WTC11 (cell line): ENCODE measurements around the gene MVP. TPM values are rescaled to one million over a fixed set of nuclear protein-coding genes. Genes with fewer than 3 reads are reported as not detected.

Experiments used
- CBFB ChIP-seq: sonication (generic); formaldehyde crosslinking; IDR thresholded peaks from 2 replicates; pipeline ENCODE4 v1.8.1; 2022; ENCODE audit warnings: mild to moderate bottlenecking, low read depth, missing genetic modification reagents
- CREM ChIP-seq: sonication (generic); formaldehyde crosslinking; IDR thresholded peaks from 2 replicates; pipeline ENCODE4 v1.8.1; 2022; ENCODE audit warnings: mild to moderate bottlenecking, missing genetic modification reagents, moderate library complexity
- FOXK1 ChIP-seq: sonication (generic); formaldehyde crosslinking; IDR thresholded peaks from 2 replicates; pipeline ENCODE4 v1.8.0; 2022; ENCODE audit warnings: mild to moderate bottlenecking, moderate library complexity, missing genetic modification reagents
- FOXP1 ChIP-seq: sonication (generic); formaldehyde crosslinking; IDR thresholded peaks from 2 replicates; pipeline ENCODE4 v1.8.0; 2022; ENCODE audit warnings: missing genetic modification reagents, mild to moderate bottlenecking, moderate library complexity, borderline replicate concordance
- IRF1 ChIP-seq: sonication (generic); formaldehyde crosslinking; IDR thresholded peaks from 2 replicates; pipeline ENCODE4 v1.8.0; 2023; ENCODE audit warnings: missing genetic modification reagents
- IRF2 ChIP-seq: sonication (generic); formaldehyde crosslinking; IDR thresholded peaks from 2 replicates; pipeline ENCODE4 v1.8.0; 2022; ENCODE audit warnings: low read depth, missing genetic modification reagents, borderline replicate concordance
- KAT7 ChIP-seq: sonication (generic); formaldehyde crosslinking; IDR thresholded peaks from 2 replicates; pipeline ENCODE4 v1.8.1; 2023; ENCODE audit warnings: missing genetic modification reagents, mild to moderate bottlenecking, borderline replicate concordance
- NR3C1 ChIP-seq: sonication (generic); formaldehyde crosslinking; conservative IDR thresholded peaks from 2 replicates; pipeline ENCODE4 v1.8.1; 2023; ENCODE audit warnings: low read depth, mild to moderate bottlenecking, missing genetic modification reagents
- RELA ChIP-seq: sonication (generic); formaldehyde crosslinking; IDR thresholded peaks from 2 replicates; pipeline ENCODE4 v1.8.1; 2022; ENCODE audit warnings: missing genetic modification reagents, mild to moderate bottlenecking, borderline replicate concordance
- SOX15 ChIP-seq: fragments of 250-450 bp; sonication (Bioruptor Pico); IDR thresholded peaks from 2 replicates; pipeline ENCODE4 v1.9.0; 2021; ENCODE audit warnings: mild to moderate bottlenecking
- STAT6 ChIP-seq: sonication (generic); formaldehyde crosslinking; conservative IDR thresholded peaks from 2 replicates; pipeline ENCODE4 v1.8.1; 2023; ENCODE audit warnings: mild to moderate bottlenecking, low read depth, missing genetic modification reagents, moderate library complexity
- TCF7 ChIP-seq: sonication (generic); formaldehyde crosslinking; IDR thresholded peaks from 2 replicates; pipeline ENCODE4 v1.8.0; 2022; ENCODE audit warnings: mild to moderate bottlenecking, low read depth, missing genetic modification reagents, moderate library complexity
- TEAD1 ChIP-seq: sonication (generic); formaldehyde crosslinking; IDR thresholded peaks from 2 replicates; pipeline ENCODE4 v1.8.0; 2022; ENCODE audit warnings: mild to moderate bottlenecking, missing genetic modification reagents
- TP53 ChIP-seq: sonication (generic); formaldehyde crosslinking; IDR thresholded peaks from 2 replicates; pipeline ENCODE4 v1.8.1; 2023; ENCODE audit warnings: mild to moderate bottlenecking, missing genetic modification reagents
- ZNF281 ChIP-seq: sonication (generic); formaldehyde crosslinking; IDR thresholded peaks from 2 replicates; pipeline ENCODE4 v1.8.0; 2023; ENCODE audit warnings: mild to moderate bottlenecking, missing genetic modification reagents
- ZNF396 ChIP-seq: fragments of 250-450 bp; sonication (Bioruptor Pico); IDR thresholded peaks from 2 replicates; pipeline ENCODE4 v1.8.0; 2021; ENCODE audit warnings: mild to moderate bottlenecking, moderate library complexity, borderline replicate concordance
- ZNF425 ChIP-seq: fragments of 250-450 bp; sonication (Bioruptor Pico); conservative IDR thresholded peaks from 2 replicates; pipeline ENCODE4 v1.9.0; 2021; ENCODE audit warnings: mild to moderate bottlenecking
- total RNA-seq: library from RNA; stranded (reverse); gene quantifications from 3 replicates; pipeline ENCODE4 v1.2.3, GENCODE V29; 2021
- TF ChIP-seq, protein P1 (sequence below): fragments of 250-450 bp; sonication (Bioruptor Pico); IDR thresholded peaks from 2 replicates; pipeline ENCODE4 v1.9.0; 2021; ENCODE audit warnings: mild to moderate bottlenecking
- TF ChIP-seq, protein P2 (sequence below): sonication (generic); formaldehyde crosslinking; IDR thresholded peaks from 2 replicates; pipeline ENCODE4 v1.8.1; 2022; ENCODE audit warnings: mild to moderate bottlenecking, missing genetic modification reagents, moderate library complexity, borderline replicate concordance
- TF ChIP-seq, protein P3 (sequence below): sonication (generic); formaldehyde crosslinking; IDR thresholded peaks from 2 replicates; pipeline ENCODE4 v1.8.1; 2023; ENCODE audit warnings: mild to moderate bottlenecking, missing genetic modification reagents, moderate library complexity
- TF ChIP-seq, protein P4 (sequence below): sonication (generic); formaldehyde crosslinking; IDR thresholded peaks from 2 replicates; pipeline ENCODE4 v1.8.1; 2023; ENCODE audit warnings: mild to moderate bottlenecking, moderate library complexity, missing genetic modification reagents

The MVP gene
- total RNA-seq, 1 experiment from 2014 or later, result 10.8 TPM

DNA sequence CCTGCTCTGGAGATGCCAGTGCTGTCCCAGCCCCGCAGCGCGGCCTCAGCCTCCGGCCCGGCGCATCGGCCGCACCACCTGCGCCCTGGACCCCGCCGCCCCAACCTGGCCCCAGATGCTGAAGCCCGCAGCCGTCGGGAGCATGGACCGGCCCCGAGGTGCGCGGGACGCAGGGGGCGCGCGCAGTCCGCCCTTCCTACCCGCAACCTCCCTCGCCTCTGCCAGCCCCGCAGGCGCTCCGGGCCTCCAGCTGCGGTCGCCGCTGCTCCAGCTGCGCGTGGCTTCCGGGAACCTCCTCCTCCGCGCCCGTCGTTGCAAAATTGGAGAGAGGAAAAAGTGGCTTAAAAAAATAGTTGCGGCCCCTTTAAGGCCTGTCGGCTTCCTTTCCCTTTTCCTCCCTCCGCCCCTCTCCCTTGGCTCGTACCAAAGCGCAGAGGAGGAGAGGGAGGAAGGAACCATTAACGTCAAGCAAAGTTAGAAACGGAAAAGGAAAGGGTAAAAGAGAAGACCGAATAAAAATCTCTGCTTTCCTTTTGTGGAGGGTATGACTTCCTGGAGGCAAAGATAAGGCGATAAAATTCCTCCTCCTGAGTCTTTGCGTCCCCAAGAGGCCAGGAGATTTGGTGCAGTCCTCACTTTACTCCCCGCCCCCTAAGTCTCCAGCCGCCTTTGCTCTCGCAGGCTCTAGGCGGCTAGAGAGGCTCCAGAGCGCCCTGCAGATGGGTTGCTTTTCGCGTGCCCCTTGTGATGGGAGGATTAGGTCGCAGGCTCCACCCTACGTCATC is 42.8 kb downstream of the MVP start, which contains the start of gene CDIPT (continued):
- TF ChIP-seq CBFB (CRISPR knock-in tag), result peak; percentile 62; the same call in 1 of the 2 replicates
- TF ChIP-seq, protein P1, sequence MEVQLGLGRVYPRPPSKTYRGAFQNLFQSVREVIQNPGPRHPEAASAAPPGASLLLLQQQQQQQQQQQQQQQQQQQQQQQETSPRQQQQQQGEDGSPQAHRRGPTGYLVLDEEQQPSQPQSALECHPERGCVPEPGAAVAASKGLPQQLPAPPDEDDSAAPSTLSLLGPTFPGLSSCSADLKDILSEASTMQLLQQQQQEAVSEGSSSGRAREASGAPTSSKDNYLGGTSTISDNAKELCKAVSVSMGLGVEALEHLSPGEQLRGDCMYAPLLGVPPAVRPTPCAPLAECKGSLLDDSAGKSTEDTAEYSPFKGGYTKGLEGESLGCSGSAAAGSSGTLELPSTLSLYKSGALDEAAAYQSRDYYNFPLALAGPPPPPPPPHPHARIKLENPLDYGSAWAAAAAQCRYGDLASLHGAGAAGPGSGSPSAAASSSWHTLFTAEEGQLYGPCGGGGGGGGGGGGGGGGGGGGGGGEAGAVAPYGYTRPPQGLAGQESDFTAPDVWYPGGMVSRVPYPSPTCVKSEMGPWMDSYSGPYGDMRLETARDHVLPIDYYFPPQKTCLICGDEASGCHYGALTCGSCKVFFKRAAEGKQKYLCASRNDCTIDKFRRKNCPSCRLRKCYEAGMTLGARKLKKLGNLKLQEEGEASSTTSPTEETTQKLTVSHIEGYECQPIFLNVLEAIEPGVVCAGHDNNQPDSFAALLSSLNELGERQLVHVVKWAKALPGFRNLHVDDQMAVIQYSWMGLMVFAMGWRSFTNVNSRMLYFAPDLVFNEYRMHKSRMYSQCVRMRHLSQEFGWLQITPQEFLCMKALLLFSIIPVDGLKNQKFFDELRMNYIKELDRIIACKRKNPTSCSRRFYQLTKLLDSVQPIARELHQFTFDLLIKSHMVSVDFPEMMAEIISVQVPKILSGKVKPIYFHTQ (CRISPR knock-in tag), result no peak
- no peak for TF ChIP-seq ZNF396
- TF ChIP-seq IRF1 (CRISPR knock-in tag), result no peak
- TF ChIP-seq IRF2 (CRISPR knock-in tag), result no peak
- TF ChIP-seq KAT7 (CRISPR knock-in tag), result no peak
- 0 out of 2 replicates have a peak, but pooled peaks have one; percentile 41 for TF ChIP-seq FOXK1 (CRISPR knock-in tag)
- TF ChIP-seq, protein P2, sequence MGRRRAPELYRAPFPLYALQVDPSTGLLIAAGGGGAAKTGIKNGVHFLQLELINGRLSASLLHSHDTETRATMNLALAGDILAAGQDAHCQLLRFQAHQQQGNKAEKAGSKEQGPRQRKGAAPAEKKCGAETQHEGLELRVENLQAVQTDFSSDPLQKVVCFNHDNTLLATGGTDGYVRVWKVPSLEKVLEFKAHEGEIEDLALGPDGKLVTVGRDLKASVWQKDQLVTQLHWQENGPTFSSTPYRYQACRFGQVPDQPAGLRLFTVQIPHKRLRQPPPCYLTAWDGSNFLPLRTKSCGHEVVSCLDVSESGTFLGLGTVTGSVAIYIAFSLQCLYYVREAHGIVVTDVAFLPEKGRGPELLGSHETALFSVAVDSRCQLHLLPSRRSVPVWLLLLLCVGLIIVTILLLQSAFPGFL (CRISPR knock-in tag), result no peak
- no peak for TF ChIP-seq TCF7 (CRISPR knock-in tag)
- no peak for TF ChIP-seq NR3C1
- TF ChIP-seq, protein P3, sequence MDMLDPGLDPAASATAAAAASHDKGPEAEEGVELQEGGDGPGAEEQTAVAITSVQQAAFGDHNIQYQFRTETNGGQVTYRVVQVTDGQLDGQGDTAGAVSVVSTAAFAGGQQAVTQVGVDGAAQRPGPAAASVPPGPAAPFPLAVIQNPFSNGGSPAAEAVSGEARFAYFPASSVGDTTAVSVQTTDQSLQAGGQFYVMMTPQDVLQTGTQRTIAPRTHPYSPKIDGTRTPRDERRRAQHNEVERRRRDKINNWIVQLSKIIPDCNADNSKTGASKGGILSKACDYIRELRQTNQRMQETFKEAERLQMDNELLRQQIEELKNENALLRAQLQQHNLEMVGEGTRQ, result 0 out of 2 replicates have a peak, but pooled peaks have one; percentile 25
- peak; percentile 66; the same call in 1 of the 2 replicates for TF ChIP-seq FOXP1 (CRISPR knock-in tag)
- TF ChIP-seq SOX15 (CRISPR knock-in tag), result no peak
- no peak for TF ChIP-seq ZNF281 (CRISPR knock-in tag)
- peak; percentile 49; the same call in 1 of the 2 replicates for TF ChIP-seq CREM (CRISPR knock-in tag)
- TF ChIP-seq TP53 (CRISPR knock-in tag), result 0 out of 2 replicates have a peak, but pooled peaks have one; percentile 17
- TF ChIP-seq STAT6, result no peak
- peak; percentile 12; the same call in 1 of the 2 replicates for TF ChIP-seq TEAD1
- TF ChIP-seq ZNF425 (CRISPR knock-in tag), result no peak
- 0 out of 2 replicates have a peak, but pooled peaks have one; percentile 40 for TF ChIP-seq RELA (CRISPR knock-in tag)
- TF ChIP-seq, protein P4, sequence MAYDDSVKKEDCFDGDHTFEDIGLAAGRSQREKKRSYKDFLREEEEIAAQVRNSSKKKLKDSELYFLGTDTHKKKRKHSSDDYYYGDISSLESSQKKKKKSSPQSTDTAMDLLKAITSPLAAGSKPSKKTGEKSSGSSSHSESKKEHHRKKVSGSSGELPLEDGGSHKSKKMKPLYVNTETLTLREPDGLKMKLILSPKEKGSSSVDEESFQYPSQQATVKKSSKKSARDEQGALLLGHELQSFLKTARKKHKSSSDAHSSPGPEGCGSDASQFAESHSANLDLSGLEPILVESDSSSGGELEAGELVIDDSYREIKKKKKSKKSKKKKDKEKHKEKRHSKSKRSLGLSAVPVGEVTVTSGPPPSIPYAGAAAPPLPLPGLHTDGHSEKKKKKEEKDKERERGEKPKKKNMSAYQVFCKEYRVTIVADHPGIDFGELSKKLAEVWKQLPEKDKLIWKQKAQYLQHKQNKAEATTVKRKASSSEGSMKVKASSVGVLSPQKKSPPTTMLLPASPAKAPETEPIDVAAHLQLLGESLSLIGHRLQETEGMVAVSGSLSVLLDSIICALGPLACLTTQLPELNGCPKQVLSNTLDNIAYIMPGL (CRISPR knock-in tag), result peak; percentile 80; the same call in 1 of the 2 replicates
